ENCODE results near the gene SIRPA.

Gene SIRPA

DNA sequence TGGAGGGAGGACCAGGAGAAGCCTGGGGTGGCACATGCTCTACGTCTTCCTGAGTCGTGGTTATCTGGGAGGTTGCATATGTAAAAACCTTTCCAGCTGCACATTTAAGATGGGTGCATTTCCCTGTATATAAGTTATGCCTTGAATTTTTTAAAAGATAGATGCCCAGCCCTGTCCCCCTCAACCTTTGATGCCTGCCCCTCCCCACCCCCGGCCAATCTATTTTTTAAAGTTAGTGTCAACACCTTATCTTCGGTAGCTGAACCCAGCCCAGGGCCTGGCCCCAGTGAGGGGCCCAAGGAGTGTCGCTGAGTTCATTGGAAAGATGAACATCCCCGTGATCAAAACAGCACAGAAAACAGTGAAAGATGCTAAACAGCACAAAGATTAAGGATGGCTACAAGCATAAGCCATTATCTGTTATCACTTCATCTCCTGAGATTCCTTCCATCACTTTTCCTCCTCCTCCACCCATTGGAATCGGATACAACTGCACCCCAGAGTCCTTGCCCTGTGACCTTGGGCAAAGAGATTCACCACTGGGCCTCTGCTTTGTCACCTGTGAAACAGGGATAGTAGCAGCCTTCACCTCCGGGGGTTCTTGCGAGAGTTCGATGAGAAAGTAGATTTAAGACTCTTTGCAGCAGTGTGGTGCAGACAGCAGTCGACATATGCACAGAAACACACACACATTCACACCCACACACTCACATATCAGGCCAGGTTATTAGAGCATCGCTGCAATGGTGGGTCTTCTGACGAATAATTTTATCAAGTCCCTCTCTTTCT is 47.5 kb downstream of the SIRPA start:
- no peak overlapping the region for H3K27ac ChIP-seq (ENCODE audit: low read depth, low read length)
- no peaks in the 10 kb centered on the region for H3K9me2 ChIP-seq (replicated peaks; ENCODE audit: control insufficient read depth, low read length)
- TF ChIP-seq EZH2phosphoT487 (IDR thresholded peaks at IDR 0.05; ENCODE audit: borderline replicate concordance, low read length) (no peak), CTCF (IDR thresholded peaks at IDR 0.05; ENCODE audit: low read depth, low read length, poor library complexity, severe bottlenecking) (no peak)

DNA sequence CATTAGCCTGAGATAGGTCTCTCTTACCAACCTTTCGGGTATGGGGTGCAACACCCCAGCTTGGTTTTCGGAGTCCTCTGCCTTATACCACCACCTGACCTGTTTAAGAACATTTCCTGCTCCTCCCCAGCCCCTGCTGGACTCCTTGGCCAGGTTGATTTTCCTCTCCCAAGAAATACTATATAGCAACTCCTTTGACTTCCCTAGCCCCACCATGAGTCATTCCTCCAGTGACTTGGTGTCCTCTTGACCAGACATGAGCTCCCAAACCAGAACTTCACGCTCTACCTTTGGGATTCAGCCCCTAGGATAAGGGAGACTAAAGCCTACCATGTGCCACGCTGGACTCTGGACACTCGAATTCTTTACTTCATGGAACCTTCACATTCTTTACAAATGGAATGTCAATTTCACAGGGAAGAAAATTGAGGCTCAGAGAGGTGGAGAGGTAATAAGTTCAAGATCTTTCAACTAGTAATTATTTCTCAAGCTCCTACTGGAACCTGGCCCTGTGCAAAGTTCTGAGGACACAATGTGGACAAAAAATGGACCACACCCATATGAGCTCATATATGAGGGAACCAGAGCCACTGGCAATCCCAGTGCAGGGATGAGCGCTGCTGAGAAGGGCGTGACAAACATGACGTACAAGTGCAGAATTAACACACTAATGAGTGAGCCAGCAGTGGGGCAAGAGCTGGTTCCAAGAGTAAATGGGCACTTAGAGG is 48.2 kb downstream of the SIRPA start:
- Histone ChIP-seq H4K20me1 (ENCODE audit: control insufficient read depth, insufficient read depth, low read depth, low read length) (no peaks in the 10 kb centered on the region), H3K27me3 (ENCODE audit: control insufficient read depth, low read length) (peaks cover 30% of the 10 kb centered on the region), H3K4me2 (ENCODE audit: low read length) (no peak overlapping the region), H3K79me2 (ENCODE audit: control insufficient read depth, low read length) (no peaks in the 10 kb centered on the region), H3K4me1 (ENCODE audit: control insufficient read depth, low read length) (no peaks in the 10 kb centered on the region), H3K27ac (ENCODE audit: low read depth, low read length) (no peak overlapping the region), H3K9me2 (replicated peaks; ENCODE audit: control insufficient read depth, low read length) (no peaks in the 10 kb centered on the region), H3F3A (ENCODE audit: control insufficient read depth, insufficient read depth) (no peaks in the 10 kb centered on the region), H3K36me3 (ENCODE audit: control insufficient read depth, low read length) (no peaks in the 10 kb centered on the region), H3K9me3 (ENCODE audit: control insufficient read depth, insufficient read depth, low read length) (no peaks in the 10 kb centered on the region), H3K4me3 (ENCODE audit: low read length) (no peak overlapping the region)
- TF ChIP-seq EZH2phosphoT487 (IDR thresholded peaks at IDR 0.05; ENCODE audit: borderline replicate concordance, low read length) (no peak), CTCF (IDR thresholded peaks at IDR 0.05; ENCODE audit: low read depth, low read length, poor library complexity, severe bottlenecking) (no peak)

More for the DNA sequence above, 47.5 kb downstream of the SIRPA start:
- no peaks in the 10 kb centered on the region for H4K20me1 ChIP-seq (ENCODE audit: control insufficient read depth, insufficient read depth, low read depth, low read length)
- H3K27me3 ChIP-seq (ENCODE audit: control insufficient read depth, low read length): peaks cover 24% of the 10 kb centered on the region
- no peaks in the 10 kb centered on the region for H3F3A ChIP-seq (ENCODE audit: control insufficient read depth, insufficient read depth)
- H3K4me1 ChIP-seq (ENCODE audit: control insufficient read depth, low read length): no peaks in the 10 kb centered on the region
- no peaks in the 10 kb centered on the region for H3K36me3 ChIP-seq (ENCODE audit: control insufficient read depth, low read length)
- no peaks in the 10 kb centered on the region for H3K79me2 ChIP-seq (ENCODE audit: control insufficient read depth, low read length)
- H3K4me3 ChIP-seq (ENCODE audit: low read length): no peak overlapping the region
- H3K4me2 ChIP-seq (ENCODE audit: low read length): no peak overlapping the region
- H3K9me3 ChIP-seq (ENCODE audit: control insufficient read depth, insufficient read depth, low read length): no peaks in the 10 kb centered on the region

DNA sequence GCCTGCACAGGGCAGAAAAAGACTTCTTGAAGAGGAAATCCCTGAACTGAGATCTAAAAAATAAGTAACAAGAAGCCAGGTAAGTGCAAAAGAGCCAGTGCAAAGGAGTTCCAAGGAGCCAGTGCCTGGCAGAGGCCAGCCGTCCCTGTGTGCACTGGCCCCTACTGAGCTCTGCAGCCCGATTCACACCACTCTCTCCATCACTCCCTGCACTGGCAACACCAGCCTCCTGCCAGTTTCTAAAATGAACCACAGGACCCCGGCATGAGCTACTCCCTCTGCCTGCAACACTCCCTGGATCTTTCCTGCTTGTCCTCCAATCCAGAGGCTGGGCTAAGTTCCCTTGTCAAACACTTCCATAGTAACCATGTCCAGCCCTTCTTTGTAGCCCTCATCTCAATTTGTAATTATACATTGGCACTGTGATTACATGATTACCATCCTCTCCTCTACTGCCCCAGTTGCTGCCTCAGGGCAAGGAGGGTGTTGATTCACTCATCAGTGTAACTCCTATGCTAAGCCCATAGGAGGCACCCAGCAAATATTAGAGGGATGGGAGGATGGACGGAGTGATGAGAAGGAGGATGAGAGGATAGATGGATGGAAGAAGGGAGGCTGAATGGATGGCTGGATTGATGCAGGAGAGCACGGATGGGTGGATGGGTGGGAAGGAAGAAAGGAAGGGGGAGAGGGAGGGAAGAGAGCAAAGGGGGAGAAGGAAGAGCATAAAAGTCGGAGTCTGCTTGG is 49.3 kb downstream of the SIRPA start:
- no peak overlapping the region for H3K4me2 ChIP-seq (ENCODE audit: low read length)
- no peaks in the 10 kb centered on the region for H3K4me1 ChIP-seq (ENCODE audit: control insufficient read depth, low read length)
- H4K20me1 ChIP-seq (ENCODE audit: control insufficient read depth, insufficient read depth, low read depth, low read length): no peaks in the 10 kb centered on the region
- no peaks in the 10 kb centered on the region for H3F3A ChIP-seq (ENCODE audit: control insufficient read depth, insufficient read depth)
- no peak overlapping the region for H3K27ac ChIP-seq (ENCODE audit: low read depth, low read length)
- TF ChIP-seq CTCF (IDR thresholded peaks at IDR 0.05; ENCODE audit: low read depth, low read length, poor library complexity, severe bottlenecking) (no peak), EZH2phosphoT487 (IDR thresholded peaks at IDR 0.05; ENCODE audit: borderline replicate concordance, low read length) (no peak)
- H3K79me2 ChIP-seq (ENCODE audit: control insufficient read depth, low read length): no peaks in the 10 kb centered on the region
- peaks cover 32% of the 10 kb centered on the region for H3K27me3 ChIP-seq (ENCODE audit: control insufficient read depth, low read length)
- H3K9me2 ChIP-seq (replicated peaks; ENCODE audit: control insufficient read depth, low read length): no peaks in the 10 kb centered on the region
- no peaks in the 10 kb centered on the region for H3K9me3 ChIP-seq (ENCODE audit: control insufficient read depth, insufficient read depth, low read length)
- no peak overlapping the region for H3K4me3 ChIP-seq (ENCODE audit: low read length)
- H3K36me3 ChIP-seq (ENCODE audit: control insufficient read depth, low read length): no peaks in the 10 kb centered on the region
